HCT116 (cell line): ENCODE measurements around the gene ZFYVE19.

ENCODE experiments used
- POLR2AphosphoS5 ChIP-seq: IDR thresholded peaks from 2 replicates; pipeline ENCODE4 v1.6.1; 2011; ENCODE audit warnings: mild to moderate bottlenecking, low read depth, low read length, moderate library complexity
- ZBTB33 ChIP-seq: IDR thresholded peaks from 2 replicates; pipeline ENCODE4 v1.6.1; 2011; ENCODE audit warnings: mild to moderate bottlenecking, low read length, moderate library complexity; ENCODE audit not compliant: insufficient replicate concordance; ENCODE audit errors: extremely low read depth

GRCh38 chr15:40796041-40796440, 10.8 kb upstream of the ZFYVE19 start:
- TF ChIP-seq ZBTB33 (no peak), POLR2AphosphoS5 (no peak)
